GM13976 (cell line): Measurements from ENCODE around the gene RTCA.
"Not testable (repeated sequence)": the region's sequence is repeated elsewhere in the genome, so short reads cannot be mapped to it uniquely, and the experiment has no call there.

ENCODE experiments used
- DNase-seq: peaks from one replicate; pipeline ENCODE4 v3.0.0; 2012; ENCODE audit warnings: low spot score
- in situ Hi-C: fragments of 300-500 bp; cut with MboI; formaldehyde crosslinking; loops from one replicate; pipeline ENCODE4 v1.12.0; 2022; ENCODE audit warnings: low sequenced_read_pairs, mixed read lengths, inconsistent platforms; ENCODE audit not compliant: unreplicated experiment
- TF ChIP-seq, protein P1 (sequence below): IDR thresholded peaks from 2 replicates; pipeline ENCODE4 v1.5.1; 2012; ENCODE audit warnings: borderline replicate concordance, mild to moderate bottlenecking; ENCODE audit not compliant: insufficient read depth; ENCODE audit errors: extremely low read depth, missing control alignments, control extremely low read depth

RTCA gene

DNA sequence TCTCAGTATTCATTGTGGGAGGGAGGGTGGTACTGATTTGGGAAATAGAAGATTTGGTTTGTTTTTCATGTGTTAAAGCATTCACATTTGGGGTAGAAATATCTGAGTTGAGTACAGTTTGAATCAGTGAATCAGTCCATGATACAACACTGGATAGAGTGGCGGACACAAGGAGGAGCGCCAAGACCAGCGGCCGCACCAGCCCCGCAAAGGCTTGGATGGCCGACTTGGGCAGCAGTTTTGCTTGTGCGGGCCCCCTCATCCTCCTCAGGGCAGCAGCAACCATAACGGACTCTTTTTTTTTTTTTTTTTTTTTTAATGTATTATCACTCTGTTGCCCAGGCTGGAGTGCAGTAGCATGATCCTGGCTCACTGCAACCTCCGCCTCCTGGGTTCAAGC lies 66.3 kb downstream of the RTCA start:
- in situ Hi-C loops = no loop called here
- no peak for DNase-seq
- TF ChIP-seq, protein P1, sequence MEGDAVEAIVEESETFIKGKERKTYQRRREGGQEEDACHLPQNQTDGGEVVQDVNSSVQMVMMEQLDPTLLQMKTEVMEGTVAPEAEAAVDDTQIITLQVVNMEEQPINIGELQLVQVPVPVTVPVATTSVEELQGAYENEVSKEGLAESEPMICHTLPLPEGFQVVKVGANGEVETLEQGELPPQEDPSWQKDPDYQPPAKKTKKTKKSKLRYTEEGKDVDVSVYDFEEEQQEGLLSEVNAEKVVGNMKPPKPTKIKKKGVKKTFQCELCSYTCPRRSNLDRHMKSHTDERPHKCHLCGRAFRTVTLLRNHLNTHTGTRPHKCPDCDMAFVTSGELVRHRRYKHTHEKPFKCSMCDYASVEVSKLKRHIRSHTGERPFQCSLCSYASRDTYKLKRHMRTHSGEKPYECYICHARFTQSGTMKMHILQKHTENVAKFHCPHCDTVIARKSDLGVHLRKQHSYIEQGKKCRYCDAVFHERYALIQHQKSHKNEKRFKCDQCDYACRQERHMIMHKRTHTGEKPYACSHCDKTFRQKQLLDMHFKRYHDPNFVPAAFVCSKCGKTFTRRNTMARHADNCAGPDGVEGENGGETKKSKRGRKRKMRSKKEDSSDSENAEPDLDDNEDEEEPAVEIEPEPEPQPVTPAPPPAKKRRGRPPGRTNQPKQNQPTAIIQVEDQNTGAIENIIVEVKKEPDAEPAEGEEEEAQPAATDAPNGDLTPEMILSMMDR = no peak

DNA sequence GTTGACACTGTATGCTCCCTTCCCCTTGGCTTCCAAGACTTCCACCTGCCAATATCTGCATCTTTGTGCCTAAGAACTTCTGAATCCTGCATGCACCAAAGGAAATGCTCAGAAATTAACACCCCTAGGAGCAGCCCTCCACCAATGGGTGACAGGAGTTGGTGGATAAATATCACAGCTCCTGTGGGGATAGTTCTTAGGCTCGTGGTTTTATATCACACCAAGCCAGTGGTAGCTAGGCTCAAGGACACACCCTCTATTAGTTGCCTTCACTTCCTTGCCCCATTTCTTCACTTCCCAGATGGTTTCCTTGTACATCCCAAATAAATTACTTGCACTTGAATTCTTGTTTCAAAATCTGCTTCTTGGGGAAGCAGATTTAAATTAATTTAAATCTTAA lies 69.4 kb downstream of the RTCA start:
- no peak for DNase-seq
- in situ Hi-C loops = no loop called here
- TF ChIP-seq, protein P1 = no peak

DNA sequence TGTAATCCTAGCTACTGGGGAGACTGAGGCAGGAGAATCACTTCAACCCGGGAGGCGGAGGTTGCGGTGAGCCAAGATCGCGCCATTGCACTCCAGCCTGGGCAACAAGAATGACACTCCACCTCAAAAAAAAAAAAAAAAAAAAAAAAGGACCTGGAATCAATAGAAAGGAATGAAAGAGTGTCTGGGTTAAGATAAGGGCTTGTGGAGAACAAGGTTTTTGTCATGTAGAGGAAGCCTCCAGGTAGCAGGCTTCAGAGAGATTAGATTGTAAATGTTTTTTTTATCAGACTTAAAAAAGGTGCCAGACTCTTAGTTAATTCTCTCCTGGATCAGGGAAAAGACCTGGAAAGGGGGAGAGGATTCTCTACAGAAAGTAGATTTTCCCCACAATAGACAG lies 71.9 kb downstream of the RTCA start:
- in situ Hi-C loops, DNase-seq: not testable (repeated sequence)

DNA sequence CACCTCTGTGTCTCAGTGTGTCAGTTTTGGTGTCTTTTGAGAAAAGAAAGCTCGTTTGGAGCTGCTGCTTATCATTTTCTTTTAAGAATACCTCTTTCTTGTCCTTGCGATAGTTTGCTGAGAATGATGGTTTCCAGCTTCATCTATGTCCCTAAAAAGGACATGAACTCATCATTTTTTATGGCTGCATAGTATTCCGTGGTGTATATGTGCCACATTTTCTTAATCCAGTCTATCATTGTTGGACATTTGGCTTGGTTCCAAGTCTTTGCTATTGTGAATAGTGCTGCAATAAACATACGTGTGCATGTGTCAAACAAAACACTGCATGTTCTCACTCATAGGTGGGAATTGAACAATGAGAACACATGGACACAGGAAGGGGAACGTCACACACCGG lies 73.7 kb downstream of the RTCA start:
- in situ Hi-C loops, DNase-seq: not testable (repeated sequence)

DNA sequence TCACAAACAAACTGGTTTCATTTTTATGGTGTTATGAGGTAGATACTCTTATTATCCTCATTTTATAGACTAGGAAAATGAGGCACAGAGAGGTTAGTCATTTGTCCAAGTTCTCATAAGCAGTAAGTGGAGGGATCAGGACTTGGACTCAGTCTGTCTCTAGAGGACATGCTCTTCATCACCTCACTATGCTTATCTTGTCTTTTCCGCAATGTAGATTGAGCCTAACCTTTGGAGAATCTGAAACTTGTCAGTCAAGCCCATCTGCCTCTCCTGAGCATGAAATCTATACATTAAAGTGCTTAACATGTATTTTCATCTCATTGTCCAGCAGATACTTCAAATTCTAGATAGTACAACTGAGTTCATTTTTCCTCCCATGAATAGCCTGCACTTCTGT lies 74.5 kb downstream of the RTCA start:
- TF ChIP-seq, protein P1 = no peak
- in situ Hi-C loops = no loop called here
- DNase-seq = no peak

DNA sequence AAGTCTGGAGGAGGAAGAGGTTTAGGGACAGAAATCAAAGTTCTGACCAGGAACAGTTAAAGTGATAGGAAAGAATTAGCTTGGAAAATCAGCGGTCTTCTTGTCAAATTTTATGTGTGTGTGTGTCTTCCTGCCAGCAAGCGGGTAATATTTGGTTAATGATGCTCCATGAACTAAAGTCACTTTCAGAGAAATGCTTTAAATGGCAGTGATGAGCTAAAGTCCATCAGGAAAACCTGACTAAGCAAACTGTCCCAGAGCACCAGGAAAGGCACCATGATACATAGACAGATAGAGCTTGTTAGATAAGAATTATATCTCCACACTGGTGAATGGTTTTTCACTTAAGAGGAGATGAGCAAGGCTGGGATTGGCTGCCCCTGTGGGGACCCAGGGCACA lies 76.3 kb downstream of the RTCA start:
- TF ChIP-seq, protein P1 = no peak
- in situ Hi-C loops = no loop called here

More for the DNA sequence above, 76.3 kb downstream of the RTCA start:
- DNase-seq = no peak
